ENCODE results near the gene KIF23. TPM values are rescaled to one million over a fixed set of nuclear protein-coding genes. Genes with fewer than 3 reads are reported as not detected.
A peak's percentile ranks its signal among the peaks of the same experiment; 100 is the strongest.

Gene KIF23
- total RNA-seq, 5 donors from 2014 or later (not counting 1 experiment from before 2014, with no cell fraction given): 0.36 to 2.2 (median 0.76) TPM

DNA sequence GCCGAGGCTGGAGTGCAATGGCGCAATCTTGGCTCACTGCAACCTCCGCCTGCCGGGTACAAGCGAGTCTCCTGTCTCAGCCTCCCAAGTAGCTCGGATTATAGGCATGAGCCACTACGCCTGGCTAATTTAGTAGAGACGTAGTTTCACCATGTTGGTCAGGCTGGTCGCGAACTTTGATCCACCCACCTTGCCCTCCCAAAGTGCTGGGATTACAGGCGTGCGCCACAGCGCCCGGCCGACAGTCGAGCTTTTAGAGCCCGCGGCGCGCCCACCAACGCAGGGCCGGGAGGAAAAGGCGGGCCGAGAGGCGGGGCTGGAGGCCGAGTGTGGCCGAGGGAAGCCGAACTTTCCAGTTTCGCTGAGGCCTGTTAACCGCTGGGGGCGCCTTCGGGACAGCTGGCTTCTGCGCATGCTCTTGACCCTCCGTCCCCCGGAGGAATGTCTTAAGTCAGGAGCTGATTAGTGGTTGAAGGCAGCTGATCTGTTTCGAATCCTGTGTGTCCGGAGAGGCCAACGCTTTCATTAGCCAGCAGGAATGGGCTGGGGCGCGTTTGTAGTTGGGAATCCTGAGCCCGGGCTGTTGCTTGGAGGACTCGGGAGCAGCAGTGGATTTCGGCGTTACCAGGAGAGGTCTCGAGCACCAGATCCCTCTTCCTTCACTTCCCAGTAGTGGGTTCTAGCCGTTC, 48.5 kb downstream of the KIF23 start:
- CTCF ChIA-PET: interaction anchor here (0.6 to 2.1 kb wide), 13 partner anchors 9 to 1097 kb away, joined by 3 to 56 read pairs (median 4); partner anchors contain the start of genes KIF23 (in 1 of the 2) and RPLP1 (in 1 of the 2)
- DNase-seq (peak; percentile 74 to 96 (median 87)), ATAC-seq (replicated peaks in 1 of 4) (peak; percentile 92 to 99 (median 99))
- WGBS (ENCODE audit: insufficient coverage): 5% methylated on average over 38 of the region's 46 CpGs
- Histone ChIP-seq H3K36me3 (ENCODE audit: control insufficient read depth in 2 of 2, extremely low read depth in 1 of 2, insufficient read depth in 1 of 2, low read length in 1 of 2) (peaks cover 1 to 3% of the 10 kb centered on the region in 2 donors), H3K4me1 (ENCODE audit: control insufficient read depth in 1 of 2, extremely low read depth in 1 of 2, insufficient read depth in 2 of 2, low read length in 2 of 2) (peaks cover under 1 to 38% of the 10 kb centered on the region in 2 experiments), H3K27ac (ENCODE audit: low read length) (peak overlapping the region; percentile 64), H3K9me3 (no peaks in the 10 kb centered on the region), H3K27me3 (replicated peaks in 1 of 2; ENCODE audit: control insufficient read depth in 2 of 2, extremely low read depth in 1 of 2, insufficient read depth in 2 of 2, low read length in 1 of 2) (peaks cover 0 to 2% of the 10 kb centered on the region in 2 experiments), H3K4me3 (ENCODE audit: control insufficient read depth in 1 of 2, extremely low read depth in 1 of 2, low read length in 1 of 2) (peak overlapping the region; percentile 57 to 70)
- no peaks in the 10 kb centered on the region for H3K27me3 Mint-ChIP-seq
- peak overlapping the region; percentile 86 to 90 (median 87) for H3K4me3 Mint-ChIP-seq
- POLR2A ChIA-PET: interaction anchor here (0.5 to 3.9 kb wide), 10 partner anchors 9 to 1298 kb away, joined by 3 to 76 read pairs (median 4); partner anchors contain the start of genes RPLP1 (in 2 of the 2), KIF23 (in 1 of the 2) and TLE3 (in 1 of the 2)
- H3K4me1 Mint-ChIP-seq: peaks cover 26 to 54% (median 50%) of the 10 kb centered on the region in 3 donors
- no peaks in the 10 kb centered on the region for H3K36me3 Mint-ChIP-seq
- no peaks in the 10 kb centered on the region for H3K9me3 Mint-ChIP-seq
- H3K27ac Mint-ChIP-seq: peak overlapping the region; percentile 90

DNA sequence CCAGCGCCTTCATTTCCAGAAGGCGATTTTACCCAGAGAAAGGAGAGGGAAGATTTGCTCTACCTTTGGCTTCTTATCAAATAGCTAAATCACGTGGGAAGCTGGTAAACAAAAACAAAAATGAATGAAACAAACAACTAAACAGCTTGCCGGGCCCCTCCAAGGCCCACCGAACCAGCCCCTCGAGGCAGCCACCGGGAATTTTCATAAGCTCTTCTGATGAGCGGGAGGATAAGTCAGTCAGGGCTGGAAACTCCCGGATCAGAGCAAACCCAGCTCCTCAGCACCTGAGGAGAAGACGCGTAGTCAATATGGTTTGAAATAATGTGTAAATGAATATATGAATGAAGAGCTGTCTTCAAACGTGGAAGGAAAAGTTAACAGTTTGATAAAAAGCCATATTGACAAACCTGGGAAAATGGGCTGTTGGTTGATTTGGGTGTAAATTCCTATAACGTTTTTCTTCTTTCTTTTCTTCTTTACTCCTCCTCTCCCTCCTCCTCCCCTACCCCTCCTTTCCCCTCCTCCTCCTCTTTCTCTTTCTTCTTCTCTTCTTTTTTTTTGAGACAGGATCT, 49.1 kb downstream of the KIF23 start:
- 18% methylated on average over 7 of the region's 13 CpGs for WGBS (ENCODE audit: insufficient coverage)
- Mint-ChIP-seq H3K27ac (peak overlapping the region; percentile 90), H3K27me3 (no peaks in the 10 kb centered on the region), H3K4me1 (peaks cover 29 to 60% (median 54%) of the 10 kb centered on the region in 3 donors), H3K9me3 (no peaks in the 10 kb centered on the region), H3K4me3 (peak overlapping the region; percentile 86 to 90 (median 87)), H3K36me3 (no peaks in the 10 kb centered on the region)
- ChIA-PET POLR2A (interaction anchor here (0.5 to 3.9 kb wide), 6 partner anchors 10 to 634 kb away, joined by 3 to 76 read pairs (median 6); partner anchors contain the start of genes RPLP1 (in 2 of the 2), KIF23 (in 1 of the 2) and TLE3 (in 1 of the 2)), CTCF (interaction anchor here (0.7 to 2.1 kb wide), 11 partner anchors 10 to 1065 kb away, joined by 3 to 56 read pairs (median 4); partner anchors contain the start of genes KIF23 (in 1 of the 2) and RPLP1 (in 1 of the 2))
- Histone ChIP-seq H3K9me3 (no peaks in the 10 kb centered on the region), H3K36me3 (ENCODE audit: control insufficient read depth in 2 of 2, extremely low read depth in 1 of 2, insufficient read depth in 1 of 2, low read length in 1 of 2) (no peaks in the 10 kb centered on the region), H3K27ac (ENCODE audit: low read length) (peak overlapping the region; percentile 64), H3K4me3 (ENCODE audit: control insufficient read depth in 1 of 2, extremely low read depth in 1 of 2, low read length in 1 of 2) (peak overlapping the region; percentile 57 to 70), H3K27me3 (replicated peaks in 1 of 2; ENCODE audit: control insufficient read depth in 2 of 2, extremely low read depth in 1 of 2, insufficient read depth in 2 of 2, low read length in 1 of 2) (peaks cover 0 to 2% of the 10 kb centered on the region in 2 experiments), H3K4me1 (ENCODE audit: control insufficient read depth in 1 of 2, extremely low read depth in 1 of 2, insufficient read depth in 2 of 2, low read length in 2 of 2) (peaks cover 7 to 45% of the 10 kb centered on the region in 2 experiments)
- ATAC-seq (replicated peaks in 1 of 4) (no peak), DNase-seq (peak in 1 of 35 experiments; percentile 38)

DNA sequence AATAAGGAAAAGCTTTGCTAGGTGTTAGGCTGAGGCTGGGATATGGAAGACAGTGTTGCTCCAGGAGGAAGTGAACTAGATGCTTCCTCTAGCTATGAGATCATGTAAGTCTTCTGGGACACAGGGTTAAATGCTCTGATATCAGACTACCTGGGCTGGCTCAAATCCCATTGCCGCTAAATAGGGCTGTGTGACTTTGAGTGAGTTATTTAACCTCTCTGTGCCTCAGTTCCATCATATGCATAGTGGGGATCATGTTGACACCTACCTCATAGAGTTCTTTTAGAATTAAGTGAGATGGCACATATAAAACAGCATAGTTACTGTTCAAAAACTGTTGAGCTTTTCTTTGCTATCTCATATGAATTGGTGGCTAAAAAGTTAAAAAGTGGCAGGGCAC, 51.1 kb downstream of the KIF23 start:
- Histone ChIP-seq H3K4me3 (ENCODE audit: control insufficient read depth in 1 of 2, extremely low read depth in 1 of 2, low read length in 1 of 2) (no peak overlapping the region), H3K27ac (ENCODE audit: low read length) (no peak overlapping the region), H3K27me3 (replicated peaks in 1 of 2; ENCODE audit: control insufficient read depth in 2 of 2, extremely low read depth in 1 of 2, insufficient read depth in 2 of 2, low read length in 1 of 2) (peaks cover 0 to 2% of the 10 kb centered on the region in 2 experiments), H3K4me1 (ENCODE audit: control insufficient read depth in 1 of 2, extremely low read depth in 1 of 2, insufficient read depth in 2 of 2, low read length in 2 of 2) (peaks cover 19 to 62% of the 10 kb centered on the region in 2 experiments), H3K9me3 (no peaks in the 10 kb centered on the region), H3K36me3 (ENCODE audit: control insufficient read depth in 2 of 2, extremely low read depth in 1 of 2, insufficient read depth in 1 of 2, low read length in 1 of 2) (no peaks in the 10 kb centered on the region)
- Mint-ChIP-seq H3K9me3 (no peaks in the 10 kb centered on the region), H3K4me1 (peaks cover 41 to 69% (median 60%) of the 10 kb centered on the region in 3 donors), H3K4me3 (no peak overlapping the region), H3K27me3 (no peaks in the 10 kb centered on the region), H3K27ac (no peak overlapping the region), H3K36me3 (no peaks in the 10 kb centered on the region)
- no peak for ATAC-seq (replicated peaks in 1 of 4)
- DNase-seq: no peak
- POLR2A ChIA-PET: interaction anchor here (1.1 to 3.9 kb wide), 2 partner anchors 12 to 13 kb away, joined by 4 to 76 read pairs; partner anchors contain the start of gene RPLP1 (in 1 of the 2)
- CTCF ChIA-PET: interaction anchor here (1.0 to 1.6 kb wide), 4 partner anchors 8 to 26 kb away, joined by 3 to 5 read pairs (median 4); no protein-coding TSS in a partner anchor
- WGBS (ENCODE audit: insufficient coverage): no CpG with 5 or more reads among the region's 1 CpG

DNA sequence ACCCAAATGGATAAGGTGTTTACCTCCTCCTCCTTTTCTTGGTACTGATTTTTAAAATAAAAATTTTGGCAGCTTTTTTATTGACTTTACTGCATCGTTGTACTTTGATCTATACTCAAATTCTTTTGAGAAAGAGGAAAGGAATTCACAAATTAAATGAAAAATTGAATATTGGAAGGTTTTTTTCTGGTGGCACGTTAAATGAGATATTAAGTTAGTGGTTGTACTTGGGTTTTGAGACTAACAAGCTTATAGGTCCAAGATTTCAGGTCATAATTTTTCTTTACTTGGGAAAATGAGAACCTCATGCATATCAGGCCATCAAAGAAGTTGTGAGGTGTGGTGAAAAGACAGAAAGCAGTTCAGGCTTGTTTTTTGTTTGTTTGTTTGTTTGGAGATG, 52.6 kb downstream of the KIF23 start:
- no peaks in the 10 kb centered on the region for H3K27me3 Mint-ChIP-seq
- H3K4me1 ChIP-seq (ENCODE audit: control insufficient read depth in 1 of 2, extremely low read depth in 1 of 2, insufficient read depth in 2 of 2, low read length in 2 of 2): peaks cover 19 to 53% of the 10 kb centered on the region in 2 experiments
- peaks cover 0 to 2% of the 10 kb centered on the region in 2 experiments for H3K27me3 ChIP-seq (replicated peaks in 1 of 2; ENCODE audit: control insufficient read depth in 2 of 2, extremely low read depth in 1 of 2, insufficient read depth in 2 of 2, low read length in 1 of 2)
- no peaks in the 10 kb centered on the region for H3K9me3 Mint-ChIP-seq
- no peaks in the 10 kb centered on the region for H3K9me3 ChIP-seq
- ATAC-seq (replicated peaks in 1 of 4) (no peak), DNase-seq (no peak)
- no peak overlapping the region for H3K4me3 Mint-ChIP-seq
- no peak overlapping the region for H3K27ac ChIP-seq (ENCODE audit: low read length)
- H3K36me3 ChIP-seq (ENCODE audit: control insufficient read depth in 2 of 2, extremely low read depth in 1 of 2, insufficient read depth in 1 of 2, low read length in 1 of 2): no peaks in the 10 kb centered on the region
- WGBS (ENCODE audit: insufficient coverage): 100% methylated on average over 2 of the region's 2 CpGs
- H3K36me3 Mint-ChIP-seq: no peaks in the 10 kb centered on the region
- no peak overlapping the region for H3K4me3 ChIP-seq (ENCODE audit: control insufficient read depth in 1 of 2, extremely low read depth in 1 of 2, low read length in 1 of 2)
- H3K4me1 Mint-ChIP-seq: peaks cover 28 to 59% (median 47%) of the 10 kb centered on the region in 3 donors
- CTCF ChIA-PET: interaction anchor here (0.6 to 1.8 kb wide), 5 partner anchors 9 to 1336 kb away, joined by 3 to 10 read pairs (median 4); no protein-coding TSS in a partner anchor
- H3K27ac Mint-ChIP-seq: no peak overlapping the region
- POLR2A ChIA-PET: interaction anchor here in 1 of 2 donors (0.5 to 3.5 kb wide), 4 partner anchors 9 to 24 kb away, joined by 7 to 45 read pairs (median 8); partner anchors contain the start of gene RPLP1

DNA sequence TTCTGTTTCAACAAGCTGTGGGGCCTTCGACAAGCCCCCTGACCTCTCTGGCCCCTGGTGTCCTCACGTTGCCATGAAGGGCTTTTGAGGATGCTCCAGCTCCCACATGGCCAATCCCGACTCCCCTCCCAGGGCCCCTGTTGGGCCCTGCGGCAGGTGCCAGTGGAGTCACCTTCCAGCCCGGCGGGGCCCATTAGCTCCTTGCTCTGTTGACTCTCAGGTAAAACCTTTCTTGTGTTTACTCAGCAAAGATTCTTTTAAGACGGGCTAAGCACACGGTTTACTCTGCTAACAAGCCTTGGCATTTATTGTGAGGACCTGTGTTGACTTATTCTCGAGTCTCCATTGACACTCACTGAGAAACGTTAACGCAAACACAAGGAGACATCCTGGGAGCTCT, 53.5 kb downstream of the KIF23 start:
- WGBS (ENCODE audit: insufficient coverage): 69% methylated on average over 10 of the region's 11 CpGs
- Histone ChIP-seq H3K27me3 (replicated peaks in 1 of 2; ENCODE audit: control insufficient read depth in 2 of 2, extremely low read depth in 1 of 2, insufficient read depth in 2 of 2, low read length in 1 of 2) (peaks cover 0 to 2% of the 10 kb centered on the region in 2 experiments), H3K4me1 (ENCODE audit: control insufficient read depth in 1 of 2, extremely low read depth in 1 of 2, insufficient read depth in 2 of 2, low read length in 2 of 2) (peaks cover 19 to 44% of the 10 kb centered on the region in 2 experiments), H3K4me3 (ENCODE audit: control insufficient read depth in 1 of 2, extremely low read depth in 1 of 2, low read length in 1 of 2) (no peak overlapping the region), H3K27ac (ENCODE audit: low read length) (peak overlapping the region; percentile 99), H3K9me3 (no peaks in the 10 kb centered on the region), H3K36me3 (ENCODE audit: control insufficient read depth in 2 of 2, extremely low read depth in 1 of 2, insufficient read depth in 1 of 2, low read length in 1 of 2) (no peaks in the 10 kb centered on the region)
- ATAC-seq (replicated peaks in 1 of 4) (no peak), DNase-seq (no peak)
- no peaks in the 10 kb centered on the region for H3K9me3 Mint-ChIP-seq
- H3K27ac Mint-ChIP-seq: peak overlapping the region; percentile 90 to 91
- no peaks in the 10 kb centered on the region for H3K36me3 Mint-ChIP-seq
- ChIA-PET CTCF (interaction anchor here (1.1 to 1.8 kb wide), 4 partner anchors 10 to 53 kb away, joined by 3 to 6 read pairs (median 4); partner anchors contain the start of gene KIF23 (in 1 of the 2)), POLR2A (interaction anchor here (0.8 to 3.5 kb wide), 7 partner anchors 10 to 630 kb away, joined by 3 to 45 read pairs (median 7); partner anchors contain the start of genes RPLP1 (in 2 of the 2) and TLE3 (in 1 of the 2))
- H3K27me3 Mint-ChIP-seq: no peaks in the 10 kb centered on the region
- peaks cover 24 to 52% (median 39%) of the 10 kb centered on the region in 3 donors for H3K4me1 Mint-ChIP-seq
- H3K4me3 Mint-ChIP-seq: peak overlapping the region in 1 of 3 donors; percentile 68
